Body of pancreas (tissue), 4 donors: ENCODE data around the gene ARL4D. TPM values are rescaled to one million over a fixed set of nuclear protein-coding genes. Genes with fewer than 3 reads are reported as not detected.

Experiments
- ATAC-seq: fragments of 150-250 bp; one replicate; pipeline ENCODE4 v1.9.1; 2016
- DNase-seq, 4 donors: peaks; one replicate each; pipeline ENCODE4 v3.0.0-alpha.2; 2019
- H3K27ac ChIP-seq, 4 donors: fragments of 200-600 bp; sonication (generic); 1 replicate in 3 of 4; 2 replicates in 1 of 4; pipeline versions ENCODE4 v1.5.1 to v1.6.1; 2016 to 2019; ENCODE audit warnings: mild to moderate bottlenecking in 1 of 4, mixed read lengths in 1 of 4, moderate library complexity in 1 of 4
- H3K27me3 ChIP-seq, 2 donors: fragments of 200-600 bp; sonication (generic); one replicate each; pipeline ENCODE4 v1.6.0; 2016; ENCODE audit warnings: mild to moderate bottlenecking in 1 of 2
- H3K36me3 ChIP-seq, 2 donors: fragments of 200-600 bp; sonication (generic); replicated peaks in 1 of 2; 2 replicates each; pipeline ENCODE4 v1.5.1; 2016; ENCODE audit warnings: low read depth in 2 of 2; ENCODE audit not compliant: insufficient read depth in 1 of 2
- H3K4me1 ChIP-seq: fragments of 200-600 bp; sonication (generic); one replicate; pipeline ENCODE4 v1.6.0; 2016
- H3K4me3 ChIP-seq, 2 donors: fragments of 200-600 bp; sonication (generic); 1 replicate in 1 of 2; 2 replicates in 1 of 2; pipeline ENCODE4 v1.5.1; 2016 to 2019
- H3K9me3 ChIP-seq, 3 donors: fragments of 200-600 bp; sonication (generic); 1 replicate in 2 of 3; 2 replicates in 1 of 3; pipeline ENCODE4 v1.5.1; 2016
- POLR2A ChIP-seq, 3 donors: fragments of 450-650 bp; IDR thresholded peaks; one replicate each; pipeline ENCODE4 v1.6.1; 2016; ENCODE audit warnings: antibody characterized with exemption in 3 of 3, mild to moderate bottlenecking in 2 of 3
- WGBS, 2 donors: methylation state at CpG; one replicate each; pipeline ENCODE4 v1.1.5; 2017; 5-methylcytosine and 5-hydroxymethylcytosine counted together
- intact Hi-C: fragments of 100-400 bp; cut with DNase I; formaldehyde crosslinking; loops from one replicate; pipeline ENCODE4 v1.15.1; 2023
- total RNA-seq, 2 donors: library from RNA; depleted of rRNA; stranded (reverse); fragments of >200 nt; gene quantifications; one replicate each; pipeline ENCODE4 v1.1.0, GENCODE V29; 2016
- TF ChIP-seq, protein P1 (sequence below), 7 experiments: fragments of 450-650 bp in 4 of 7; fragments of 200-600 bp in 3 of 7; sonication (generic) in 3 of 7; IDR thresholded peaks; one replicate each; pipeline ENCODE4 v1.5.1; 2016 to 2019; ENCODE audit warnings: antibody characterized with exemption in 7 of 7

ARL4D gene
- total RNA-seq, 2 donors from 2014 or later: 2.1 to 4.6 TPM

DNA sequence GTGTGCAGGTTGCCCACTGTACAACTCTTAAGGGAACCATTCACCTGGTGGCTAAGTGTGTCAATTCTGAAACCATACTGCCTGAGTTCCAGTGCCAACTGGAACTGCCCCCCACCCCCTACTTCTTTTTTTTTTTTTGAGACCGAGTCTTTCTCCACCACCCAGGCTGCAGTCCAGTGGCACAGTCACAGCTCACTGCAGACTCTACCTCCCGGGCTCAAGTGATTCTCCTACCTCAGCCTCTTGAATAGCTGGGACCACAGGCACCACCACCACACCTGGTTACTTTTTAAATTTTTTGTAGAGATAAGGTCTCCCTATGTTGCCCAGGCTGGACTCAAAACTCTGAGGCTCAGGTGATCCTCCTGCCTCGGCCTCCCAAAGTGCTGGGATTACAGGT lies 44.6 kb downstream of the ARL4D start:
- 89 to 98% methylated on average over 3 of the region's 3 CpGs for WGBS, 2 donors
- Histone ChIP-seq H3K4me1 (peaks cover 7% of the 10 kb centered on the region), H3K9me3 (no peaks in the 10 kb centered on the region), H3K27ac (no peak overlapping the region), H3K4me3 (no peak overlapping the region), H3K27me3 (no peaks in the 10 kb centered on the region), H3K36me3 (no peaks in the 10 kb centered on the region)
- no peak for ATAC-seq
- TF ChIP-seq, protein P1, sequence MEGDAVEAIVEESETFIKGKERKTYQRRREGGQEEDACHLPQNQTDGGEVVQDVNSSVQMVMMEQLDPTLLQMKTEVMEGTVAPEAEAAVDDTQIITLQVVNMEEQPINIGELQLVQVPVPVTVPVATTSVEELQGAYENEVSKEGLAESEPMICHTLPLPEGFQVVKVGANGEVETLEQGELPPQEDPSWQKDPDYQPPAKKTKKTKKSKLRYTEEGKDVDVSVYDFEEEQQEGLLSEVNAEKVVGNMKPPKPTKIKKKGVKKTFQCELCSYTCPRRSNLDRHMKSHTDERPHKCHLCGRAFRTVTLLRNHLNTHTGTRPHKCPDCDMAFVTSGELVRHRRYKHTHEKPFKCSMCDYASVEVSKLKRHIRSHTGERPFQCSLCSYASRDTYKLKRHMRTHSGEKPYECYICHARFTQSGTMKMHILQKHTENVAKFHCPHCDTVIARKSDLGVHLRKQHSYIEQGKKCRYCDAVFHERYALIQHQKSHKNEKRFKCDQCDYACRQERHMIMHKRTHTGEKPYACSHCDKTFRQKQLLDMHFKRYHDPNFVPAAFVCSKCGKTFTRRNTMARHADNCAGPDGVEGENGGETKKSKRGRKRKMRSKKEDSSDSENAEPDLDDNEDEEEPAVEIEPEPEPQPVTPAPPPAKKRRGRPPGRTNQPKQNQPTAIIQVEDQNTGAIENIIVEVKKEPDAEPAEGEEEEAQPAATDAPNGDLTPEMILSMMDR (IDR thresholded peaks at IDR 0.05): no peak
- TF ChIP-seq POLR2A (IDR thresholded peaks at IDR 0.05): no peak
- DNase-seq: no peak
- intact Hi-C loops: no loop called here

DNA sequence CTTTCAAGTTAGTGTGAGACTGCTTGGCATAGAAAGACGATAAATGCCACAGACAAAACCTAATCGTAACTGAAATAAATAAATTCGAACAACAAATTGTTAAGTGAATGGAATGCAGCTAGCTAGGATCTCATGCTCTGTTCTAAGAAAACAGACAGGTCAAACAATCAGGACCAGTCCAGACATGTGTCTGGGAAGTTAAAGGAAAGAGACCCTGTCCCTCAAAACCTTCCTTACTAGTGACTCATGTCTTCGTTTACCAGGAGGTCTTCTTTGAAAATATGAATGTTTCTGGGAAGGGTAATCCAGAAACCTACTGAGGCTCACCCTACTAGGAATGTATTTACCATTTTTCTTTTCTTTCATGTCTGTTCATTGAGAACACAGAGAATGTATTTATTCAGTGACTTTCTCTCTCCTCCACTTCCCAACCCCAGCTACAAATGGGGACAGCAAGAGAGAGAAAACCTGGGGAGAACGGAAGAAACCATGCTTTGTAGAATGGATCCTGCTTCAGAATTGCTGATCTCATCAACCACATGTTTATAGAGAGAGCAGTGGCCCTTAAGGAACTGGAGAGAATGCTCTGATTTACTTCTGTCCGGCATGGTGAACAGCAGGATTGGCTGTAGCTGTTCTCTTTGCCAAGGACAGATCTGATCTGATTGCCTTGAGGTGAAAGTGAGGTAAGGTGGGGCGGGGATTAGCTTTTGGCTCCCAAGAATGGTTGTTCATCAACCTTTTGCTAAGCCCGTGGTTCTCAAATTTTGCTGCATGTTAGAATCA lies 45.6 kb downstream of the ARL4D start:
- Histone ChIP-seq H3K36me3 (no peaks in the 10 kb centered on the region), H3K4me3 (no peak overlapping the region), H3K4me1 (peaks cover 15% of the 10 kb centered on the region), H3K9me3 (no peaks in the 10 kb centered on the region), H3K27me3 (no peaks in the 10 kb centered on the region), H3K27ac (no peak overlapping the region)
- intact Hi-C loops: no loop called here
- TF ChIP-seq, protein P1 (IDR thresholded peaks at IDR 0.05): no peak
- TF ChIP-seq POLR2A (IDR thresholded peaks at IDR 0.05): no peak
- DNase-seq (peak in 3 of 4 donors; percentile 31 to 49 (median 42)), ATAC-seq (peak; percentile 68)
- WGBS, 2 donors: 49 to 59% methylated on average over 8 of the region's 8 CpGs

DNA sequence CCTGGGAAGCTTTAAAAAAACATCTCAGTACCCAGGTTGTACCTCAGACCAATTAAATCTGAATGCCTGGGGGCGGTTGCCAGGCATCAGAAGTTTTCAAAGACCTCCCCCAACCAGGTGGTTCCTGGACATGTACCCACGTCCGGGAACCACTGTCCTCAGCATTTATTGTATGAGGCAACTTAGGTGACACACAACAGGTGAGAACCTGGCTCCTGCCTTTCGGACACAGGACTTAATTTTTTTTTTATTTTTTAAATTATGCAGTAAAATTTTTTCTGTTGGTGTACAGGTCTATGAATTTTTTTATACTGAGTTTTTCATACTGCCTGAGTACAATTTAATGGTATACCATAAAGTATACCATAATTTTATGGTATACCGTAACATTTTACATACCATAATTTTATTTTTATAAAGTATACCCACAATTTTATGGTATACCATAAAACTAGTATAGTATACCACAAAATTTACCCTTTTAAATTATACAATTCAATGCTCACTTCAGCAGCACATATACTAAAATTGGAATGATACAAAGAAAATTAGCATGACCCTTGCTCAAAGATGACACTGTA lies 46.3 kb downstream of the ARL4D start:
- ATAC-seq (peak; percentile 45), DNase-seq (peak in 1 of 4 donors; percentile 41)
- intact Hi-C loops: no loop called here
- no peaks in the 10 kb centered on the region for H3K27me3 ChIP-seq
- WGBS, 2 donors: 42 to 53% methylated on average over 5 of the region's 5 CpGs
- H3K36me3 ChIP-seq: no peaks in the 10 kb centered on the region
- H3K27ac ChIP-seq: no peak overlapping the region
- no peaks in the 10 kb centered on the region for H3K9me3 ChIP-seq
- TF ChIP-seq, protein P1 (IDR thresholded peaks at IDR 0.05): no peak
- no peak for TF ChIP-seq POLR2A (IDR thresholded peaks at IDR 0.05)
- H3K4me3 ChIP-seq: no peak overlapping the region
- peaks cover 22% of the 10 kb centered on the region for H3K4me1 ChIP-seq

DNA sequence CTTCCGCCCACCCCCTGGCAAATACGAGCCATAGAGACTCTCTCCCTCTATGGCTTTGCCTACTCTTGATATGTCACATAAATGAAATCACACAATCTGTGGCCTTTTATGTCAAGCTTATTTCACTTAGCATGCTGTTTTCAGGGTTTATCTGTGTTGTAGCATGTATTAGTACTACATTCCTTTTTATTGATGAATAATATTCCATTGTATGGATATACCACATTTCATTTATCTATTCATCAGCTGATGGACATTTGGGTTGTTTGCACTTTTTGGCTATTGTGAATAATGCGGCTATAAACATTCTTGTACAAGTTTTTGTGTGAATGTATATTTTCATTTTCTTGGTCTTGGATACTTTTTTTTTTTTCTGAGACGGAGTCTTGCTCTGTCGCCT lies 48.0 kb downstream of the ARL4D start:
- no peak for TF ChIP-seq POLR2A (IDR thresholded peaks at IDR 0.05)
- TF ChIP-seq, protein P1 (IDR thresholded peaks at IDR 0.05): no peak
- Histone ChIP-seq H3K27ac (no peak overlapping the region), H3K36me3 (no peaks in the 10 kb centered on the region), H3K27me3 (no peaks in the 10 kb centered on the region), H3K9me3 (no peaks in the 10 kb centered on the region), H3K4me1 (peaks cover 25% of the 10 kb centered on the region), H3K4me3 (no peak overlapping the region)
- DNase-seq (no peak), ATAC-seq (no peak)
- WGBS, 2 donors: 86 to 95% methylated on average over 5 of the region's 5 CpGs
- intact Hi-C loops: no loop called here
